HepG2 (cell line): ENCODE results near the gene HYAL1. TPM values are rescaled to one million over a fixed set of nuclear protein-coding genes. Genes with fewer than 3 reads are reported as not detected.

Experiments used
- CENPT ChIP-seq: sonication (generic); formaldehyde crosslinking; IDR thresholded peaks from 2 replicates; pipeline ENCODE4 v1.8.0; 2022; ENCODE audit warnings: low read depth, mild to moderate bottlenecking, moderate library complexity, missing genetic modification reagents
- MTA1 ChIP-seq: sonication (generic); formaldehyde crosslinking; IDR thresholded peaks from 2 replicates; pipeline ENCODE4 v1.4.0; 2020; ENCODE audit warnings: missing genetic modification reagents, mild to moderate bottlenecking, borderline replicate concordance
- POLR2G ChIP-seq: fragments of 200-400 bp; formaldehyde crosslinking; IDR thresholded peaks from 2 replicates; pipeline ENCODE4 v1.6.1; 2018; ENCODE audit warnings: mild to moderate bottlenecking, low read depth, low read length, moderate library complexity
- REL ChIP-seq: sonication (generic); formaldehyde crosslinking; conservative IDR thresholded peaks from 2 replicates; pipeline ENCODE4 v1.8.0; 2022; ENCODE audit warnings: mild to moderate bottlenecking, missing genetic modification reagents, moderate library complexity
- SIN3B ChIP-seq: fragments of 150-350 bp; IDR thresholded peaks from 2 replicates; pipeline ENCODE4 v1.6.1; 2014; ENCODE audit warnings: low read length
- SRSF1 ChIP-seq: fragments of 200-400 bp; formaldehyde crosslinking; optimal IDR thresholded peaks from 2 replicates; pipeline ENCODE3; 2017; ENCODE audit warnings: mild to moderate bottlenecking, low read depth, low read length, moderate library complexity
- ZNF598 ChIP-seq: sonication (generic); formaldehyde crosslinking; IDR thresholded peaks from 2 replicates; pipeline ENCODE4 v1.5.1; 2020; ENCODE audit warnings: mild to moderate bottlenecking, missing genetic modification reagents, borderline replicate concordance
- polyA plus RNA-seq, 8 experiments: library from polyadenylated mRNA; depleted of rRNA in 3 of 8; stranded (reverse) in 7 of 8; unstranded in 1 of 8; fragments of >200 nt; fragmentation: Illumina TruSeq in 4 of 8; extraction: Trizol in 4 of 8; gene quantifications; 2 replicates each; pipeline versions ENCODE4 v1.2.1 to v1.2.3, GENCODE V29; 2011 to 2016; ENCODE audit warnings: low read depth in 4 of 8, missing spikeins in 1 of 8, mixed read lengths in 1 of 8; ENCODE audit not compliant: insufficient read depth in 1 of 8
- total RNA-seq, 5 experiments: library from RNA; depleted of rRNA; stranded (reverse); fragments of >200 nt; fragmentation: Illumina TruSeq; extraction: Trizol; gene quantifications; 2 replicates each; pipeline ENCODE4 v1.2.3, GENCODE V29; 2016; ENCODE audit warnings: low read depth in 1 of 5
- TF ChIP-seq, protein P1 (sequence below): sonication (generic); formaldehyde crosslinking; IDR thresholded peaks from 2 replicates; pipeline ENCODE4 v1.8.0; 2022; ENCODE audit warnings: missing genetic modification reagents, mild to moderate bottlenecking, inconsistent platforms, borderline replicate concordance
- TF ChIP-seq, protein P2 (sequence below): sonication (generic); formaldehyde crosslinking; IDR thresholded peaks from 2 replicates; pipeline ENCODE4 v1.5.1; 2020; ENCODE audit warnings: missing genetic modification reagents, mild to moderate bottlenecking, borderline replicate concordance
- TF ChIP-seq, protein P3 (sequence below): sonication (generic); formaldehyde crosslinking; conservative IDR thresholded peaks from 2 replicates; pipeline ENCODE4 v1.5.0; 2020; ENCODE audit warnings: missing genetic modification reagents
- TF ChIP-seq, protein P4 (sequence below): sonication (generic); formaldehyde crosslinking; IDR thresholded peaks from 2 replicates; pipeline ENCODE4 v1.8.1; 2023; ENCODE audit warnings: missing genetic modification reagents, mild to moderate bottlenecking, borderline replicate concordance
- TF ChIP-seq, protein P5 (sequence below): sonication (generic); formaldehyde crosslinking; conservative IDR thresholded peaks from 2 replicates; pipeline ENCODE4 v1.4.0; 2020; ENCODE audit warnings: missing genetic modification reagents
- TF ChIP-seq, protein P6 (sequence below): sonication (generic); formaldehyde crosslinking; IDR thresholded peaks from 2 replicates; pipeline ENCODE4 v1.4.0; 2020; ENCODE audit warnings: missing genetic modification reagents

HYAL1 gene
- total and polyA plus RNA-seq, 2 of the 13 experiments (the other 11 are each of a cell fraction or from before 2014, with no cell fraction given), result 76.5 to 193 TPM

DNA sequence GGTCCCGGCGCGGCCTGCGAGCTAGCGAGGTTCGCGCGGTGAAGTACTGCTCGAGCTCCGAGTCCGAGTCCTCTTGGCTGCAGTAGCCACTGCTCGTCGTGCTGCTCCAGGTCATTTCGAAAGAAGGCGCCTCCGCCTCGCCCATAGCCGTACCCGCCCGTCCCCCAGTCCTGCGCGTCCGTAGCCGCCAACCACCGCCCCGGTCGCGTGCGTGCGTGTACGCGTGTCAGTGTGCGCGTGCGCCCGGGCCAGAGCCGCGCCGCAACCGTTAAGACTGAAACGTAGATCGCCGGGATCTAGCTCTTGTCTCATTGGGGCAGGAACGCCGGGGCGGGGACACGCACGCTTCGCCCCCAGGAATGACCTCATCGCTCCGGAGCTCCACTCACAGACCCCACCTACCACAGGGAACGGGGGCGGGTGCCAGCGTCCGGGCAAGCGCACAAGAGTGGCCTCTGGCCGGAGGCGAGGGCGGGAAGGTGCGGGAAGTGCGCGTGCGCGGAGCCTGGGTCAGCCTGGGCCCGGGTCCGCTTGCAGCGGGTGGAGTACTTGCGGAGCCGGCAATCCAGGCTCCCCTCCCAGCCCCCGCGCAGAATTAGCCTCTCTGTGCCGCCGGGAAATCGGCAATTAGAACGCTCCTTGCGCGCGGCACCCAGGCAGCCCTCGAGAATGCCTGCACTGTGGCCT lies 33.9 kb upstream of the HYAL1 start (continued):
- TF ChIP-seq MTA1 (CRISPR knock-in tag) (peak; percentile 68; the same call in 1 of the 2 replicates), ZNF598 (no peak), REL (CRISPR knock-in tag) (peak; percentile 93), SIN3B (peak; percentile 83), CENPT (peak; percentile 25; the same call in 1 of the 2 replicates), SRSF1 (no peak), POLR2G (peak; percentile 90)
- TF ChIP-seq, protein P1, sequence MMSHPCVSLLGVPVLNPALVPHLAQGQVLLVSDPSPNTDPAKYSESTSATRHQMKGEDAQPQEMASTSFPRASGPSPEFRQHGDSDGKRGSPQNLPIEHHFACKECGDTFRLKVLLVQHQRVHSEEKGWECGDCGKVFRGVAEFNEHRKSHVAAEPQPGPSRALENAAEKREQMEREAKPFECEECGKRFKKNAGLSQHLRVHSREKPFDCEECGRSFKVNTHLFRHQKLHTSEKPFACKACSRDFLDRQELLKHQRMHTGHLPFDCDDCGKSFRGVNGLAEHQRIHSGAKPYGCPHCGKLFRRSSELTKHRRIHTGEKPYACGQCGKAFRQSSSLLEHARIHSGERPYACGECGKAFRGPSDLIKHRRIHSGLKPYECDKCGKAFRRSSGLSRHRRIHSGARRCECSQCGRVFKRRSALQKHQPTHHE (CRISPR knock-in tag), result peak; percentile 98; the same call in 1 of the 2 replicates
- TF ChIP-seq, protein P2, sequence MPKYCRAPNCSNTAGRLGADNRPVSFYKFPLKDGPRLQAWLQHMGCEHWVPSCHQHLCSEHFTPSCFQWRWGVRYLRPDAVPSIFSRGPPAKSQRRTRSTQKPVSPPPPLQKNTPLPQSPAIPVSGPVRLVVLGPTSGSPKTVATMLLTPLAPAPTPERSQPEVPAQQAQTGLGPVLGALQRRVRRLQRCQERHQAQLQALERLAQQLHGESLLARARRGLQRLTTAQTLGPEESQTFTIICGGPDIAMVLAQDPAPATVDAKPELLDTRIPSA, result no peak
- TF ChIP-seq, protein P3, sequence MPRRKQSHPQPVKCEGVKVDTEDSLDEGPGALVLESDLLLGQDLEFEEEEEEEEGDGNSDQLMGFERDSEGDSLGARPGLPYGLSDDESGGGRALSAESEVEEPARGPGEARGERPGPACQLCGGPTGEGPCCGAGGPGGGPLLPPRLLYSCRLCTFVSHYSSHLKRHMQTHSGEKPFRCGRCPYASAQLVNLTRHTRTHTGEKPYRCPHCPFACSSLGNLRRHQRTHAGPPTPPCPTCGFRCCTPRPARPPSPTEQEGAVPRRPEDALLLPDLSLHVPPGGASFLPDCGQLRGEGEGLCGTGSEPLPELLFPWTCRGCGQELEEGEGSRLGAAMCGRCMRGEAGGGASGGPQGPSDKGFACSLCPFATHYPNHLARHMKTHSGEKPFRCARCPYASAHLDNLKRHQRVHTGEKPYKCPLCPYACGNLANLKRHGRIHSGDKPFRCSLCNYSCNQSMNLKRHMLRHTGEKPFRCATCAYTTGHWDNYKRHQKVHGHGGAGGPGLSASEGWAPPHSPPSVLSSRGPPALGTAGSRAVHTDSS, result no peak
- TF ChIP-seq, protein P4, sequence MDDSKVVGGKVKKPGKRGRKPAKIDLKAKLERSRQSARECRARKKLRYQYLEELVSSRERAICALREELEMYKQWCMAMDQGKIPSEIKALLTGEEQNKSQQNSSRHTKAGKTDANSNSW (CRISPR knock-in tag), result no peak
- TF ChIP-seq, protein P5, sequence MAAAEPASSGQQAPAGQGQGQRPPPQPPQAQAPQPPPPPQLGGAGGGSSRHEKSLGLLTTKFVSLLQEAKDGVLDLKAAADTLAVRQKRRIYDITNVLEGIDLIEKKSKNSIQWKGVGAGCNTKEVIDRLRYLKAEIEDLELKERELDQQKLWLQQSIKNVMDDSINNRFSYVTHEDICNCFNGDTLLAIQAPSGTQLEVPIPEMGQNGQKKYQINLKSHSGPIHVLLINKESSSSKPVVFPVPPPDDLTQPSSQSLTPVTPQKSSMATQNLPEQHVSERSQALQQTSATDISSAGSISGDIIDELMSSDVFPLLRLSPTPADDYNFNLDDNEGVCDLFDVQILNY (CRISPR knock-in tag), result peak; percentile 79
- TF ChIP-seq, protein P6, sequence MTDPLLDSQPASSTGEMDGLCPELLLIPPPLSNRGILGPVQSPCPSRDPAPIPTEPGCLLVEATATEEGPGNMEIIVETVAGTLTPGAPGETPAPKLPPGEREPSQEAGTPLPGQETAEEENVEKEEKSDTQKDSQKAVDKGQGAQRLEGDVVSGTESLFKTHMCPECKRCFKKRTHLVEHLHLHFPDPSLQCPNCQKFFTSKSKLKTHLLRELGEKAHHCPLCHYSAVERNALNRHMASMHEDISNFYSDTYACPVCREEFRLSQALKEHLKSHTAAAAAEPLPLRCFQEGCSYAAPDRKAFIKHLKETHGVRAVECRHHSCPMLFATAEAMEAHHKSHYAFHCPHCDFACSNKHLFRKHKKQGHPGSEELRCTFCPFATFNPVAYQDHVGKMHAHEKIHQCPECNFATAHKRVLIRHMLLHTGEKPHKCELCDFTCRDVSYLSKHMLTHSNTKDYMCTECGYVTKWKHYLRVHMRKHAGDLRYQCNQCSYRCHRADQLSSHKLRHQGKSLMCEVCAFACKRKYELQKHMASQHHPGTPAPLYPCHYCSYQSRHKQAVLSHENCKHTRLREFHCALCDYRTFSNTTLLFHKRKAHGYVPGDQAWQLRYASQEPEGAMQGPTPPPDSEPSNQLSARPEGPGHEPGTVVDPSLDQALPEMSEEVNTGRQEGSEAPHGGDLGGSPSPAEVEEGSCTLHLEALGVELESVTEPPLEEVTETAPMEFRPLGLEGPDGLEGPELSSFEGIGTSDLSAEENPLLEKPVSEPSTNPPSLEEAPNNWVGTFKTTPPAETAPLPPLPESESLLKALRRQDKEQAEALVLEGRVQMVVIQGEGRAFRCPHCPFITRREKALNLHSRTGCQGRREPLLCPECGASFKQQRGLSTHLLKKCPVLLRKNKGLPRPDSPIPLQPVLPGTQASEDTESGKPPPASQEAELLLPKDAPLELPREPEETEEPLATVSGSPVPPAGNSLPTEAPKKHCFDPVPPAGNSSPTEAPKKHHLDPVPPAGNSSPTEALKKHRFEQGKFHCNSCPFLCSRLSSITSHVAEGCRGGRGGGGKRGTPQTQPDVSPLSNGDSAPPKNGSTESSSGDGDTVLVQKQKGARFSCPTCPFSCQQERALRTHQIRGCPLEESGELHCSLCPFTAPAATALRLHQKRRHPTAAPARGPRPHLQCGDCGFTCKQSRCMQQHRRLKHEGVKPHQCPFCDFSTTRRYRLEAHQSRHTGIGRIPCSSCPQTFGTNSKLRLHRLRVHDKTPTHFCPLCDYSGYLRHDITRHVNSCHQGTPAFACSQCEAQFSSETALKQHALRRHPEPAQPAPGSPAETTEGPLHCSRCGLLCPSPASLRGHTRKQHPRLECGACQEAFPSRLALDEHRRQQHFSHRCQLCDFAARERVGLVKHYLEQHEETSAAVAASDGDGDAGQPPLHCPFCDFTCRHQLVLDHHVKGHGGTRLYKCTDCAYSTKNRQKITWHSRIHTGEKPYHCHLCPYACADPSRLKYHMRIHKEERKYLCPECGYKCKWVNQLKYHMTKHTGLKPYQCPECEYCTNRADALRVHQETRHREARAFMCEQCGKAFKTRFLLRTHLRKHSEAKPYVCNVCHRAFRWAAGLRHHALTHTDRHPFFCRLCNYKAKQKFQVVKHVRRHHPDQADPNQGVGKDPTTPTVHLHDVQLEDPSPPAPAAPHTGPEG (CRISPR knock-in tag), result 0 out of 2 replicates have a peak, but pooled peaks have one; percentile 6
